GM18907 (cell line): Measurements from ENCODE around the gene TOP2B.
A peak's percentile ranks its signal among the peaks of the same experiment; 100 is the strongest.

ENCODE experiments used
- ATAC-seq: cut with Tn5 transposase; IDR thresholded peaks from one replicate; pipeline ENCODE4 v1.9.1; 2021; ENCODE audit warnings: mild to moderate bottlenecking, moderate library complexity; ENCODE audit not compliant: unreplicated experiment

Gene TOP2B

DNA sequence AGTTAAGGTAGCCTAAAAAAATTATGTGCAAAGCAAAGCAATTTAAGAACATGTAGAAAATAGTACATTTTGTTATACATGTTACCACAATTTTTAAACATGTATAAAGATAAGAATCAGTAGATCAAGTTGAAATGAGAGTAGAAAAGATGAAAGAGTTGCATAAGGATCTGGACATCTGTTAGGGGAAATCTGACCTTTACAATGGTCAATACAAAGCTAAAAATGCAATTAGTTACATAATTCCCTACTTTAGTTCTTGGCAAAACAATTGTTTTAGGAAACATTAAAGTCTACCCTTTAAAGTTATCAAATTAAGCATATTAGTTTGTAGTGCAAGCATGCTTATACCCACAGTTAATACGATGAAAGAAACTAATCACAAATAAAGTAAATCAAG is 32.7 kb downstream of the TOP2B start:
- ATAC-seq, result no peak

- ATAC-seq, result no peak
Observed at GRCh38 chr3:25621087-25621486, 43.6 kb downstream of the TOP2B start.

DNA sequence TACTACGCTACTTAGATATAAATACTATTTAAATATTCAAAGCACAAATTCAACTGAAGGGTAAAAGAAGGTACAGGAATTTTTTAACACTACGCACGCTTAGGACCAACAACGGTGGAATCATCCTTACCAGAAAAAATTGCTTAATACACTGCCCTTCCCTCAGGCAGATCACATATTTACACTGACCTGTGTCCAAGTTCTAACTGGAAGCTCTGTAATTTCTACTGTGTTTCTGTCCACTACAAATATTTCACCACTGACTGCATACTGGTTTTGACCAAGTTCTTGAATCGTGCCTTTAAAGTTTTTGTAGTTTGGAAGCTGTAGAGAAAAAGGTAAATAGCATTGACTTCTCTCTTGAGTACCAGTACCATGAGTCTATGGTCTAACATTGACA is 44.2 kb downstream of the TOP2B start:
- ATAC-seq, result no peak

- no peak for ATAC-seq
Observed at GRCh38 chr3:25619382-25619781, 45.3 kb downstream of the TOP2B start.

DNA sequence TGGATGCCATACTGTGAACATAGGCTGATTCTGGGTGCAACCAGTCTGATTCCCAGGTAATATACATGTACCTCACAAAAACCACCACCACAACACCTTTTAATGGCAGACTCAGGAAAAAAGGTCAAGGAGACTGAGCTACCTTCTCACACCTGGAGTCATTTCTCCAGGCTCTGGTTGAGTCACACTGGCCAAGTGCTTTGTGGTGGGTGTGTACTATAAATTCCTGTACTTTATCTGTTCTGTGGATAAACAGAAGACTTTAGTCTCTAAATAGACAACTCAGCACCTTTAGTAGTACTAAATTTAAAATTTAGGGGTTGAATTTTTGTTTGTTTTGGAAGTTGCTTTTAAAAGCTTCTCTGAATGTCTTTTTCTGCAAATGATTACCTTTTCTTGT is 46.7 kb downstream of the TOP2B start:
- no peak for ATAC-seq

DNA sequence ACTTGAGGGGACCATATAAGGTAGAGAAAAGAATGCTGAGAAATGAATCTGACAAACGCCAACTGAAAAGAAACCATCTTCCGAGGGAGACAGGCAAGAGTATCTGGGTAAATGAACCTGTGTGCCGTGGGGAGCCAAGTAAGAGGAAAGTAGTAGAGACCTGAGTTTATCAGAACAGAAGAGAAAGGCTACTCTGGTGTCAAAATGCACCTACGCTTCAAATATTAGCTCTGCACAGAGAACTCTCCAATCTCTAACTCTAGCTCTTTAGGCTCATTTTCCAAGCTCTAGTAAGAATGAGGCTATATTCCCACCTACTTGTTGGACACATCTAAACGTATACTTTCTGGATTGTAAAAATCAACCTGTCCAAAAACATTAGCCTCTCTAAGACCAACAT is 53.5 kb downstream of the TOP2B start:
- ATAC-seq, result no peak

DNA sequence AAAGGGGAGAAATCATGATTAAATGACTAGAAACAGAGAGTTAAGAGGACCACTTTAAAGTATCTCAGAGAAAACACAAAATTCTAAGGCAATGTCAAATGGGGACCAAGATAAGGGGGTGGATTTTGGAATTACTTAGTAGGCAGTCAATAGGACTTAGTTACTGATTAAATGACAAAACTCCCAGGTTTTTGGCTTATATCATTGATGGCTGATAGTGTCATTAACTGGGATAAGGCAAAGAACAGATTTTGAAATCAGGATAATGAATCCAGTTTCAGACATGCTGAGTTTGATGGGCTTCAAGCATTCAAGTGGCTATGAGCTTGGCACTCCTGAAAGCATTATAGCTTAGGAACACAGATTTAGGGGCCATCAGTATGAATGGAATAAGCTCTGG is 53.9 kb downstream of the TOP2B start:
- no peak for ATAC-seq

- peak; percentile 45 for ATAC-seq
Observed at GRCh38 chr3:25610167-25610566, 54.5 kb downstream of the TOP2B start.

DNA sequence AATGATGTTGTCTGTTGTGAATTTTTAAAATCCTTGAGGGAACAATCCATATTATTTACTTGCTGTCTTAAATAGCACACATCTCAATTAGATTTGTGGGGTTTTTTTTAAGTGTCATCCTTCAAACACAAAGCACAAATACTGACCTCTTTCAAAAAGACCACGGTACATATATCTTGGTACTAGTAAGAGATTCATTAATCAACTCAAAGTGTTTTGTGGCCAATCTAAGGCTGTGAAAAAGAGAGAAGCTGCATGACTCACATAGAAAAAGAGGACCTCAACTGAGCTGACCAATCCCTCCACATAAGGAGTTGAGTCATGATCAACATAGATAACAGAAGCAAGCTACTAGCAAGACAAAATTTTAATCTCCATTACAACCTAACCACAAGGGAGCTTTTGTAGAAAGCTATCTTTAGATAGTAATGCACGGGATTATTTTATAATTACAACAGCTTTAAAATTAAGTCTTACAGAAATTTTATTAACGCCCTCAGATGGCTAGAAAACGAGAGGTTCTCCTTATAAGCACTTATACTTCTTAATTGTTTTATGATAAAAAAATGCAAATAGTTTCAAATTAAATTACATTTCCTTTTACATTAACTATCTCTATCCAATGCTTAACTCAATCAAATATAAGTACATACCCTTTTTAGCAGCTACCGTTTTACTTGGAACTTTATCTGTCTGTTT is 60.5 kb downstream of the TOP2B start:
- ATAC-seq, result peak; percentile 69

DNA sequence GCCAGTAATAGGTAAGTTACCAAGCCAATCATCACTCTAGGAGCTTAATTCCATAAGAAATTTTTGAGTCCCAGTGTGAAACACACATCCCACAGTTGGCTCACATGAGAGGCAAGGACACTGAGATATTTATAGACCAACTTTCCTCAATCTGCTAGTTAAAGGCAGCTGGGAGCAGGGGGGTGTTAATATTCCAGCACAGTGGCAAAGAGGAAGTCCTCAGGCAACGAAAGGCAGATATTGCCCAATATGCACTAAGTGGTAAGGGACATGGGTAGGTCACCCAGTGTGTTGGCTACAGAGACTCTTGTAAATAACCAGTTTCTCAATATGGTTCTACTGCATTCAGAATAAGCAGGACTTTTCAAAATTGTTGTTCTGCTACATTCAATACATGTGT is 61.0 kb downstream of the TOP2B start:
- no peak for ATAC-seq

GRCh38 chr3:25597535-25598101 is 67.1 kb downstream of the TOP2B start:
- ATAC-seq, result no peak

GRCh38 chr3:25594007-25594502 is 70.7 kb downstream of the TOP2B start:
- peak; percentile 66 for ATAC-seq

- no peak for ATAC-seq
Observed at GRCh38 chr3:25593001-25593400, 71.7 kb downstream of the TOP2B start.

DNA sequence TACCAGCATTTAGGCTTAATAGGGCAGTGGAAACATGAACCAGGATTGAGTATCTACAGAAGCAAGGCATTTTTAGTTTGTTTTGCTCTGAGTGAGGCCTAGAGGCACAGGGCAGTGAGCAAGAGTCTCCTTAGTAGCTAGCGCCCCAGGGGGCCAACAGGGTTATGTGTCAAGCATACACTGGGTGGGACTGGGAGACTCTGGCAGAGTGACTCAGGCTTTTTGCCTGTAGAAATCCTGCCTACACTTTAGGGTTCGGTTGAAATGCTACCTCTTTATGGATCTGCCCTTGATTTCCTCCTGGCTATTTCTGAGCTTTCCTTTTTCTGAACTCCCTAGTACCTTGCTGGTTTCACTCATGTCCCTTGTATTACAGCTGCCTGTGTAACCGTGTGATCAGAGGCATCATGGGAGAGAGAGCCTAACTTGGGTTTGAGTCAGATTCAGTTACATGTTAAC is 72.2 kb downstream of the TOP2B start:
- ATAC-seq, result peak; percentile 48

DNA sequence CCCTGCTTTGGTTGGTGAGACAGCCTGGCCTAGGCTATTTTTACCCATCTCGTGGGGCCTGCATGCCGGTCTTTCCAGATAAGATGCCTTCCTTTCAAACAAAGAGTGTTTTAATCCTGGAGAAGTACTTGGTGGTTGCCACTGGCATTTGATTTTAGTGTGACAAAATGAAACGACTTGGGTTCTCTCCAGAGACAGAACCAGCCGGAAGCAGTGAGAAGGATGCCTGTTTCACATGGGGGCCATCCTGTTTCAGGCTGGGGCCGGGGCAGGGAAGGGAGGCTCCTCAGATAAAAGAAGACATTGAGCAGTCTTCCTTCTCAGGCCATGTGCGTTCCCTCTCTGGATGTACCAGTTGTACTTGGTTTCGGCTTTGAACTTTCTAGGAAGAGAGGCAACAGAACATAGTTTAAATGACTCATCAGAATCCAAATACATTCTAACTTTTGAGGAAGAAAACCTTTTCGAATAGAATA is 74.9 kb downstream of the TOP2B start:
- ATAC-seq, result no peak

DNA sequence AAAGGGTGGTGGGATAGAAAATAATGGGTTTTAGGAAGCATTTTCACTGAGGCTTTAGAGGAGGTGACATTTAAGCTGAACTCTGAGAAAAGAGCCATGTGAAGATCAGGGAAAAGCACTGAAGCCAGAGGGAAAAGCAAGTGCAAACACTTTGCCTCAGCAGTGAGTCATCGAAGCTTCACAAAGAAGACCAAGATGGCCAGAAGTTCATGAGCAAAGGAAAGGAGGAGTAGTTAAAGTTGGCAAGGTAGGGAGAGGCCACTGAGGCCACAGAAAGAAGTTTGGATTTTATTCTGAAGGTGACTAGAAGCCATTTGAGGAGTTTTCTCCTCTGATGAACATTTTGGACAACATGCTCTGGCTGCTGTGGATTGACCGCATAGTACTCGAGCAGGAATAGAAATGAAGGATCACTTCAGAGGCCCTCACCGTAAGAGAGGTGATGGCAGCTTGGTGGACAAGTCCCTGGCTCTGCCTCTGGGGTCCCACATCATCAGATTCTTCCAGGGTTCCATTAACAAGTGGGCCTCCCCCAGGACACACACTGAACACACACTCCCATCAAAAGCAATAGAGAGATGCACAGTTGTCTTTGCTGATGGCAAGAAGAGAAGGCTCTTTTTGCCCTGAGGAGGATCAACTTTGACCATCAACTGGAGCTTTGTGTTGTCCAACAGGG is 75.5 kb downstream of the TOP2B start:
- no peak for ATAC-seq

DNA sequence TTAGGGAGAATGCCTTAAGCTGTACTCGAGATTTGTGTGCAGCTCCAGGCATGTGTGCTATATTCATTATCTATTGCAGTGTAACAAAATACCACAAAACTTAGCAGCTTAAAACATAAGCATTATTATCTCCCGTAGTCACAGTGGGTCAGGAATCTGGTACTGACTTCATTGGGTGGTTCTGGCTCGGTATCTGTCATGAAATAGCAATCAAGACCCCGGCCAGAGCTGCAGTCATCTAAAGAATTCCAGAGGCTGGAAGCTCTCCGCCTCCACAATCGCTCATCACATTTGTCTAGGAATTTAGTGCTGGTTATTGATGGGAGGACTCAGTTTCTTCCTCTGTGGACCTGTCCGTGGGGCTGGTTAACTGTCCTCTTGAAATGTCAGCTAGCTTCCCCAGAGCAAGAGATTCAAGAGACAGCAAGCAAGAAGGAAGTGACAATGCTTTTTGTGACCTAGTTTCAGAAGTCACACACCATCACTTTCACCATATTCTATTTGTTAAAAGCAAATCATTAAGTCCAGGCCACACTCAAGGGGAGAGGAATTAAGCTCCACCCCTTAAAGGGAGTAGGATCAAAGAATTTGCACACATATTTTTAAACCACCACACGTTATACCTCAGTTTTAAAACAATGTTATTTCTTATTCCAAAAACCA is 76.1 kb downstream of the TOP2B start:
- ATAC-seq, result no peak

GRCh38 chr3:25587975-25588374 is 76.7 kb downstream of the TOP2B start:
- ATAC-seq, result no peak

DNA sequence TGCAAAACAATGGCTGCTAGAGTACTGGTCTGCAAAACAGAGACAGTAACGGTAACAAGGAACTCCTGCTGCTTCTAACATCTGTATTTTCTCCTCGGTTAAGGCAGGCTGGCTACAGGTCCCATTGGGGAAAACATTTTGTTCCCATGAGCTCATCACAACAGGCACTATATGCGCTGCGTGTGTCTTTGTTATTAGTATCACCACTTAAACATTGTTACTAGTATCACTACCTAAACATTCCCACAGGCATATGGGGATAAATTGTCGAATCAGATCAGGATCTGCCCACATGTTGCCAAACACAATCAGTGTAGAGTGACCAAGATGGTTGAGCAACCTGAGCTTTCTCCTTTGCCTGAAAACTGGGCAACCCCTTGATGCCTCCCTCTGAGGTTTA is 77.2 kb downstream of the TOP2B start:
- no peak for ATAC-seq

GRCh38 chr3:25587094-25587493 is 77.6 kb downstream of the TOP2B start:
- no peak for ATAC-seq

DNA sequence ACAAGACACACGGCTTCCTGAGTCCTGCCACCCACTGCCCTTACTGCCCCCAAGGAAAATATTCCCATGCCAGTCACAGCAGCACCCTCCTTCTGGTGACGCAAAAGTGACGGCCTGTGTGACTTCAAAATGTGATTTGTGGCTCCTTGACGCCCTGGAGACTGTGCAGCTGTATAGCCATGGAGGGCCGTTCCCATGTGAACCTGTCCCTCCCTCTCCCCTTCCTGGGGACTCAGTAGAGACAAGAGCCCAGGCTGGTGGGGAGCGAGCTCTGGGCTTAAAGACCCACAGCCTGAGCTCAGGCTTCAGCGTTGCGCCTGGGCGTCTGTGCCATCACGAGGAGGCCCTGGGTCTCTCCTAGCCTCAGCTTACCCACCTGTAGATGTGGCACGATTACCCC is 78.2 kb downstream of the TOP2B start:
- ATAC-seq, result no peak

DNA sequence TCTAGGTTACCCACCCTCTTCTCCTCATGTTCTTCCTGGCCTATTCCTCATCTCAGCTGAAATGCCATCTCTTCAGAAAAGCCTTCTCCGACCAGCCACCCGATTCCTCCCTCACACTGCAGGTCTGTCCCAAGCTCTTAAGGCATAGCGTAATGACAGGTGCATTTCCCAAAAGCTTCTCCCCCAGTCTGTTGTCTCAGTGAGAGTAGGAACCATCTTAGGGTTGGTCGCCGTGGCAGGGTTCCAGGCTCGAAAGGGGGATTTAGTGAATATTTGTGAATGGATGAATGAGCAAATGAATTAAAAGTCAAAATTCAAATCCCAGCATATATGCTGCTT is 78.6 kb downstream of the TOP2B start:
- no peak for ATAC-seq
